PFSK-1 (cell line): ENCODE results near the gene ZNF79.

ENCODE experiments used
- FOXP2 ChIP-seq: optimal IDR thresholded peaks from 2 replicates; pipeline ENCODE3; 2011; ENCODE audit warnings: borderline replicate concordance, control low read depth, inconsistent platforms; ENCODE audit not compliant: insufficient read depth; ENCODE audit errors: extremely low read length, extremely low read depth
- POLR2AphosphoS5 ChIP-seq: IDR thresholded peaks from 2 replicates; pipeline ENCODE4 v1.6.1; 2012; ENCODE audit warnings: low read depth, mild to moderate bottlenecking, control low read depth, low read length, moderate library complexity
- REST ChIP-seq, 2 experiments: IDR thresholded peaks; 2 replicates each; pipeline versions ENCODE4 v1.6.1 to v1.8.0; 2011 to 2012; ENCODE audit warnings: low read depth in 2 of 2, low read length in 2 of 2, control low read depth in 1 of 2, inconsistent platforms in 1 of 2, mild to moderate bottlenecking in 1 of 2, moderate library complexity in 1 of 2; ENCODE audit not compliant: insufficient read depth in 1 of 2
- SIN3A ChIP-seq: IDR thresholded peaks from 2 replicates; pipeline ENCODE4 v1.6.1; 2012; ENCODE audit warnings: mild to moderate bottlenecking, low read length, moderate library complexity, borderline replicate concordance; ENCODE audit not compliant: insufficient read depth
- TAF1 ChIP-seq: IDR thresholded peaks from 2 replicates; pipeline ENCODE4 v1.6.1; 2012; ENCODE audit warnings: low read length, control low read depth, borderline replicate concordance; ENCODE audit not compliant: insufficient read depth

The ZNF79 gene

GRCh38 chr9:127452691-127453090 is 28.5 kb downstream of the ZNF79 start:
- no peak for TF ChIP-seq TAF1
- TF ChIP-seq POLR2AphosphoS5 = no peak
- no peak for TF ChIP-seq FOXP2
- no peak for TF ChIP-seq REST (IDR thresholded peaks at IDR 0.05; ENCODE audit: insufficient read depth in 1 of 2, low read depth in 2 of 2, low read length in 2 of 2)
- no peak for TF ChIP-seq SIN3A

- TF ChIP-seq TAF1 (no peak), POLR2AphosphoS5 (no peak), FOXP2 (no peak), SIN3A (no peak), REST (IDR thresholded peaks at IDR 0.05; ENCODE audit: insufficient read depth in 1 of 2, low read depth in 2 of 2, low read length in 2 of 2) (no peak)
These were observed 31.3 kb downstream of the ZNF79 start for GRCh38 chr9:127455324-127455992.

- TF ChIP-seq TAF1 (no peak), SIN3A (no peak), FOXP2 (no peak)
These were observed 33.2 kb downstream of the ZNF79 start for GRCh38 chr9:127457191-127457878.

- TF ChIP-seq SIN3A = no peak
- TF ChIP-seq FOXP2 = no peak
- TF ChIP-seq TAF1 = no peak
- TF ChIP-seq POLR2AphosphoS5 = no peak
- no peak for TF ChIP-seq REST (IDR thresholded peaks at IDR 0.05; ENCODE audit: insufficient read depth in 1 of 2, low read depth in 2 of 2, low read length in 2 of 2)
These were observed 34.7 kb downstream of the ZNF79 start for GRCh38 chr9:127458921-127459320.

GRCh38 chr9:127463382-127463781 is 39.2 kb downstream of the ZNF79 start:
- no peak for TF ChIP-seq SIN3A
- no peak for TF ChIP-seq TAF1
- no peak for TF ChIP-seq REST (IDR thresholded peaks at IDR 0.05; ENCODE audit: insufficient read depth in 1 of 2, low read depth in 2 of 2, low read length in 2 of 2)
- no peak for TF ChIP-seq POLR2AphosphoS5
- no peak for TF ChIP-seq FOXP2
